Kidney epithelial cell (primary cell): ENCODE results near the gene SEC31B. TPM values are rescaled to one million over a fixed set of nuclear protein-coding genes. Genes with fewer than 3 reads are reported as not detected.

Experiments
- DNase-seq: peaks from one replicate; pipeline ENCODE4 v3.0.0-alpha.2; 2010; ENCODE audit warnings: low read depth
- H3K27me3 ChIP-seq: 2 replicates; pipeline ENCODE4 v1.6.0; 2011; ENCODE audit warnings: low read length; ENCODE audit not compliant: control insufficient read depth, insufficient read depth
- H3K36me3 ChIP-seq: 2 replicates; pipeline ENCODE4 v1.5.1; 2011; ENCODE audit warnings: low read length; ENCODE audit not compliant: control insufficient read depth, insufficient read depth
- H3K4me3 ChIP-seq: 2 replicates; pipeline ENCODE4 v1.5.1; 2011; ENCODE audit warnings: low read depth, mild to moderate bottlenecking, control low read depth, low read length
- CTCF ChIP-seq: IDR thresholded peaks from 2 replicates; pipeline ENCODE4 v1.5.1; 2011; ENCODE audit warnings: mild to moderate bottlenecking, moderate library complexity, low read length, control low read depth, inconsistent platforms; ENCODE audit not compliant: insufficient read depth, poor library complexity, severe bottlenecking
- total RNA-seq: library from RNA; depleted of rRNA; stranded (reverse); fragments of >200 nt; gene quantifications from 2 replicates; pipeline ENCODE4 v1.2.3, GENCODE V29; 2015

The SEC31B gene
- total RNA-seq, 1 donor from 2014 or later: 2.6 TPM

DNA sequence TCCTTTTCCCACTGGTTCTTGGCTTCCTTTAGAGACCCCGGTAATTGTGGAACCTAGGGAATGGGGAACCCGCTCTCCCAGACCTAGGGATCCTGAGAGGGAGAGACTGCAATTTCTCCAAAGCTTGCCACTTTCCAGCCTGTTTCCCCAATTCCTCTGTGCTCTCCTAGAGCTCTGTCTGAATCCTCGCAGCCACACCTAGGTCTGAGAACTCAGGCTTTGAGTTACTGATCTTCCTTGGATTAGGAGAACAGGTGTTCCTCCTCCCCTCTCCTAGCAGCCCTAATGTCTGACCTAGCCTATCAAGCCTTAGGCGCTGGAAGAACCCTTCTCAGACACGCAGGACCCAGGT is 36.9 kb downstream of the SEC31B start:
- TF ChIP-seq CTCF: no peak
- H3K4me3 ChIP-seq: no peak overlapping the region
- no peak for DNase-seq
- H3K36me3 ChIP-seq: no peaks in the 10 kb centered on the region
- peaks cover 48% of the 10 kb centered on the region for H3K27me3 ChIP-seq

- peak overlapping the region; percentile 32 for H3K4me3 ChIP-seq
- TF ChIP-seq CTCF: peak; percentile 91
- peak; percentile 34 for DNase-seq
- H3K36me3 ChIP-seq: no peaks in the 10 kb centered on the region
- peaks cover 48% of the 10 kb centered on the region for H3K27me3 ChIP-seq
These were observed 37.4 kb downstream of the SEC31B start for GRCh38 chr10:100482181-100482833.

DNA sequence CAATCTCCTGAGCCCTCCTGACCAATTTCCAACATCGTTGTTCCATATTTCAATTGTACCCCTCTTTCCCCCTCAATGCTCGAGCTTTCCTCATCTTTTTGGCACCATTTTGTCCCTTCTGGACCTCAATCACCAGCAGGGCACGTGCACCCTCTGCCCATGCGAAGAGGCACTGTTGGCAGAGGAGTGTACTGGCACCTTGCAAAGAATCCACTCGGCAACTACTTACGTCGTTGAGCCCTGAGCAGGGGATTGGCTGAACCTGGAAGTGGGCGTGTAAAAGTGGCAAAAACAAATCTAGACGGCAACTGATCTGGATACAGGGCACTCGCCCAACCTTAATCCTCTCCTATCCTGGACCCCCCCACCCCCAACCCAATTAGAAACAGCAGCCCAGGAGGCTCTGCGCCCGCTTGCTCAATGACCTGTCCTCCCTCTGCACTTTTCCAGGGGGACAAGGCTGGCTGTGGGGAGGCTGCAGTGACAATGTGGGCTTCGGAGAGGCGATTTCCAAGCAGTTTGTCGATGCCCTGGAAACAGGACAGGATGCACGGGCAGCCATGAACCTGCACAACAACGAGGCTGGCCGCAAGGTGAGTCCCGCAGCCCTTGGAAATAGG is 38.1 kb downstream of the SEC31B start:
- H3K4me3 ChIP-seq: peak overlapping the region; percentile 32
- DNase-seq: peak; percentile 45
- H3K27me3 ChIP-seq: peaks cover 48% of the 10 kb centered on the region
- TF ChIP-seq CTCF: no peak
- no peaks in the 10 kb centered on the region for H3K36me3 ChIP-seq

DNA sequence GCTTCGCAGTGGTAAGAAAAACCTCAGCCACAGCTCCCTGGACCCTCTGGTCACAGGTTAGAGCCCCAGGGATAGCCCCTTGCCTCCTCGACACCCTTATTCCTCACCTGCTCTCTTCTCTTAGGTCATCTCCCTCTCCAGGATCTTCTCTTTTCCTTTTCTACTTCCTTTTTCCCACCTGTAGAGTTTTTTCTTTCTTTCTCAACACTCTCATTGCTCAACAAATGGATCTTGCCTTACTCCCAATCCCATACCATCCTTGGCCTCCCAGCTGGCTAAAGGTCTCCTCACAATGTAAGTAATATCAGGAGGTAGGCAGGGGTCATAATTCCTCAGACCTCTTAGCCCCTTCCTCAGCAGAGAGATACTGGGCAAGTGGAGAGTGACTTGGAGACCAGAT is 39.7 kb downstream of the SEC31B start:
- H3K4me3 ChIP-seq: no peak overlapping the region
- peaks cover 48% of the 10 kb centered on the region for H3K27me3 ChIP-seq
- H3K36me3 ChIP-seq: no peaks in the 10 kb centered on the region
- no peak for DNase-seq
- no peak for TF ChIP-seq CTCF

DNA sequence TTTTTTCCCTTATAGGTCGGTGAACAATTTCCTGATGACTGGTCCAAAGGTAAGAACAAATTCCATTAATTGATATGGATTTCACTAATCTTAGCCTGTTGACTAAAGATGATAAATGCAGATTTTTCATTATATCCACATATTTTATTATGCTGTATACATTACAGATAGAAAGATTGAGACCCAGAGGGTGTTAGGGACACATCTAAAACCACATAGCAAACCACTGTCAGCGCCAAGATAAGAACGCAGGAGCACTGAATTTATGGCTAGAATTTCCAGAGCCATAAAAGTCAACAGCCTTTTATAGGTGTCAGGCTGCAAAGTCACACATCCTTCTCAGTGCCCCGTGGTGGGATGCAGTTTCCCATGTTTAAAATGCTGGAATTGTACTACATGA is 40.6 kb downstream of the SEC31B start:
- H3K4me3 ChIP-seq: no peak overlapping the region
- TF ChIP-seq CTCF: no peak
- no peak for DNase-seq
- peaks cover 44% of the 10 kb centered on the region for H3K27me3 ChIP-seq
- H3K36me3 ChIP-seq: no peaks in the 10 kb centered on the region

DNA sequence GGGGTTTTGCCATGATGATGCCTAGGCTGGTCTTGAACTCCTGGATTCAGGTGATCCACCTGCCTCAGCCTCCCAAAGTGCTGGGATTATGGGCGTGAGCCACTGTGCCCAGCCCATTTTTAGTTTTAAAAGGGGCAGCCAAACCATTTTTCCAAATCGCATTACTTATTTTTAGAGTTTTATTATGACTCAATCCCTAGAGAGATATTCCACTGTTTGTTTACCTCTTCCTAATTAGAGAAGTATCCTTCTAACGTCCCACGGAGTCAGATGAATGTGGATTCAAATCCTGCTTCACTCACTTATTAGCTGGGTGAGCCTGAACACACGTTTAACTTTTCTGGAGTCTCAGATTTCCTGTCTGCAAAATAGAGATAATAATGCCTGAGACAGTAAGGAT is 41.7 kb downstream of the SEC31B start:
- no peak overlapping the region for H3K4me3 ChIP-seq
- H3K27me3 ChIP-seq: peaks cover 33% of the 10 kb centered on the region
- no peak for TF ChIP-seq CTCF

More for the DNA sequence above, 41.7 kb downstream of the SEC31B start:
- no peak for DNase-seq
- H3K36me3 ChIP-seq: no peaks in the 10 kb centered on the region
